NCI-H1105 treated with DMSO at 0.1 percent for 48 hours (cell line): ENCODE results near the gene RBM47.
A peak's percentile ranks its signal among the peaks of the same experiment; 100 is the strongest.
"Not testable (repeated sequence)": the region's sequence is repeated elsewhere in the genome, so short reads cannot be mapped to it uniquely, and the experiment has no call there.

Source experiments
- DNase-seq: peaks from one replicate; lab custom pipeline; 2025; lab: John Stamatoyannopoulos, UW

RBM47 gene

GRCh38 chr4:40629401-40630334, at the start of gene RBM47:
Gene RBM47, minus strand, starts transcription at chr4:40629864. Its CDS starts 190,971 bp downstream, at chr4:40438893.
- DNase-seq, result peak; percentile 9

GRCh38 chr4:40678421-40678820, 48.8 kb upstream of the RBM47 start:
- no peak for DNase-seq

GRCh38 chr4:40675166-40675565, 45.5 kb upstream of the RBM47 start:
- peak; percentile 65 for DNase-seq

- DNase-seq, result no peak
These were observed 43.2 kb upstream of the RBM47 start for GRCh38 chr4:40672528-40673522.

- no peak for DNase-seq
These were observed 39.8 kb upstream of the RBM47 start for GRCh38 chr4:40669504-40669903.

GRCh38 chr4:40665842-40666241, 36.2 kb upstream of the RBM47 start:
- no peak for DNase-seq

- DNase-seq, result peak; percentile 72
These were observed 33.4 kb upstream of the RBM47 start for GRCh38 chr4:40662962-40663604.

GRCh38 chr4:40661803-40662202, 32.1 kb upstream of the RBM47 start:
- no peak for DNase-seq

- no peak for DNase-seq
These were observed 26.7 kb upstream of the RBM47 start for GRCh38 chr4:40656201-40656863.

- DNase-seq, result no peak
These were observed 21.6 kb upstream of the RBM47 start for GRCh38 chr4:40651280-40651679.

GRCh38 chr4:40649321-40649720, 19.7 kb upstream of the RBM47 start:
- no peak for DNase-seq

GRCh38 chr4:40648742-40649281, 19.1 kb upstream of the RBM47 start:
- DNase-seq, result no peak

- DNase-seq, result no peak
These were observed 18.5 kb upstream of the RBM47 start for GRCh38 chr4:40648131-40648530.

GRCh38 chr4:40645586-40645985, 15.9 kb upstream of the RBM47 start:
- DNase-seq, result no peak

- no peak for DNase-seq
These were observed 2.4 kb upstream of the RBM47 start for GRCh38 chr4:40632080-40632479.

- DNase-seq, result no peak
These were observed 814 bp upstream of the RBM47 start for GRCh38 chr4:40630335-40631021.

GRCh38 chr4:40628888-40629287, 776 bp downstream of the RBM47 start:
- no peak for DNase-seq

- DNase-seq, result not testable (repeated sequence)
These were observed 1.3 kb downstream of the RBM47 start for GRCh38 chr4:40628407-40628806.

GRCh38 chr4:40627540-40627939, 2.1 kb downstream of the RBM47 start:
- DNase-seq, result no peak

GRCh38 chr4:40626183-40626990, 3.3 kb downstream of the RBM47 start:
- no peak for DNase-seq
